ENCODE results near the gene HIVEP3. TPM values are rescaled to one million over a fixed set of nuclear protein-coding genes. Genes with fewer than 3 reads are reported as not detected.
A peak's percentile ranks its signal among the peaks of the same experiment; 100 is the strongest.

HIVEP3 gene
- total and polyA plus RNA-seq, 7 donors, result 0.70 to 3.4 (median 2.1) TPM

DNA sequence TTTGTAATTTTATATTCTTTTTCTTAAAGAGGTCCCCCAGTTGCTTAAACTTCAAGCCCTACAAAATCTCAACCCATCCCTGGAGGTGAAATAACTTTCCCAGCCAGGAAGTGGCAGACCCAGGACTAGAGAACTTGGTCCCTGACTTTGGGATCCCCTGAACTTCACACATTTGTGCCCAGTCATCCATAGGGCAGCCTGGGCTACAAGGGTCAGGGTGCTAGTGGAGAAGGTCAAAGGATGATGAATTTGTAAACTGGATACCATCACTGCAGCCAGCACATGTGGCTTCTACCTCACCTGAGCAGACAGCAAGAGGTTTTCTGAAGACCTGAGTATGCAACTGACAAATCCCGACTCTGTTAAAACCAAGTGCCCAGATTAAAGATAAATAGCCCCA is 31.4 kb downstream of the HIVEP3 start:
- DNase-seq (no peak), ATAC-seq (no peak)
- H3K27ac ChIP-seq, result no peak overlapping the region
- 89 to 100% (median 96%) methylated on average over 1 of the region's 1 CpG for WGBS, 3 donors
- no peaks in the 10 kb centered on the region for H3K36me3 ChIP-seq (ENCODE audit: insufficient read depth in 1 of 2, low read depth in 1 of 2)
- peaks cover 40% of the 10 kb centered on the region for H3K4me1 ChIP-seq
- TF ChIP-seq, protein P1, sequence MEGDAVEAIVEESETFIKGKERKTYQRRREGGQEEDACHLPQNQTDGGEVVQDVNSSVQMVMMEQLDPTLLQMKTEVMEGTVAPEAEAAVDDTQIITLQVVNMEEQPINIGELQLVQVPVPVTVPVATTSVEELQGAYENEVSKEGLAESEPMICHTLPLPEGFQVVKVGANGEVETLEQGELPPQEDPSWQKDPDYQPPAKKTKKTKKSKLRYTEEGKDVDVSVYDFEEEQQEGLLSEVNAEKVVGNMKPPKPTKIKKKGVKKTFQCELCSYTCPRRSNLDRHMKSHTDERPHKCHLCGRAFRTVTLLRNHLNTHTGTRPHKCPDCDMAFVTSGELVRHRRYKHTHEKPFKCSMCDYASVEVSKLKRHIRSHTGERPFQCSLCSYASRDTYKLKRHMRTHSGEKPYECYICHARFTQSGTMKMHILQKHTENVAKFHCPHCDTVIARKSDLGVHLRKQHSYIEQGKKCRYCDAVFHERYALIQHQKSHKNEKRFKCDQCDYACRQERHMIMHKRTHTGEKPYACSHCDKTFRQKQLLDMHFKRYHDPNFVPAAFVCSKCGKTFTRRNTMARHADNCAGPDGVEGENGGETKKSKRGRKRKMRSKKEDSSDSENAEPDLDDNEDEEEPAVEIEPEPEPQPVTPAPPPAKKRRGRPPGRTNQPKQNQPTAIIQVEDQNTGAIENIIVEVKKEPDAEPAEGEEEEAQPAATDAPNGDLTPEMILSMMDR (IDR thresholded peaks at IDR 0.05), result no peak
- H3K9me3 ChIP-seq, result no peaks in the 10 kb centered on the region
- intact Hi-C loops (cut with DNase I), result no loop called here
- H3K4me3 ChIP-seq, result no peak overlapping the region
- H3K27me3 ChIP-seq (ENCODE audit: insufficient read depth in 3 of 3, low read length in 2 of 3), result no peaks in the 10 kb centered on the region

DNA sequence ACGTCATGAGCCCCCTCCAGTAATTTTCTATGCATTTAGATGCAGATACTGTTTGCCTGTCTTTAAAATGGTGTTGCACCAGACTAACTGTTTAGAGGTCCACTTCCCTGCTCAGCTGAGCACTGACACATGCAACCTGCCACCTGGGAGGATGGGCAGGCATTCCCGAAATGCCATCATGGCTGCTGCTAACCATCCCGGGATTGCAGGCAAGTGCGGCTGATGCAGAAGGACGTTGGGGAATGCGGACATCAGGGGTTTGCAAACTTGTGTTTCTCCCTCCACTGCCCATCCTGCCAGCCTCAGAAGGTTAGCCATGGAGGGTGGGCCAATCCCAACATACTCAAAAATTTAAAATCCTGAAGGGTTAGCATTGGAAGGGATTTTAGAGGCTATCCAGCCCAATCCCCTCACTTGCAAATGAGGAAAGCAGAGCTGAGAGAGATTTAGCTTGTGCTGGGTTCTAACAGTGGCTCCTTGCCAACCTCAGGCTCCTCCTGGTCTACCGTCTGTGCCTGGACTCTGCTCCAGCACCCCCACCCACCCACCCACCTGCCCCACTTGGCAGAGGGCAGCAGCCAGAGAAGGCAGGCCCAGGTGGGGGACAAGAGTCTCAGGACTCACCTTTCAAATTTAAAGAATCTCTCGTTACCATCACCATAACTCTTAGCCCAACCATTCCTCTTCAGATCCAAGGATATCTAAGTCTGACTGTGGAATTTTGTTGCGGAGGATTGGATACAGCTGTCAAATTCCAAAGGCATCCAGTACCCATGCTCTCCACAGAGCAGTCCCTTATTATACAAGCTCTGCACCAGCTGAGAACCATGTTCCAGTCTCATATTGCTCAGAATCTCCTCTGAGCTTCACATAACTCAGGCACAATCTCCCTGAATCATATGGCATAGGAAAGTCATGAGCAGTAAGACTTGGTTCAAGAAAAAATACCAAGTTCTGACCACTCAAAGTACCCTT is 34.2 kb downstream of the HIVEP3 start:
- DNase-seq (no peak), ATAC-seq (no peak)
- H3K36me3 ChIP-seq (ENCODE audit: insufficient read depth in 1 of 2, low read depth in 1 of 2), result no peaks in the 10 kb centered on the region
- no peaks in the 10 kb centered on the region for H3K27me3 ChIP-seq (ENCODE audit: insufficient read depth in 3 of 3, low read length in 2 of 3)
- TF ChIP-seq, protein P1 (IDR thresholded peaks at IDR 0.05), result no peak
- intact Hi-C loops (cut with DNase I), result no loop called here
- H3K4me1 ChIP-seq, result peaks cover 39% of the 10 kb centered on the region
- H3K27ac ChIP-seq, result no peak overlapping the region
- WGBS, 3 donors, result 50 to 72% (median 63%) methylated on average over 9 of the region's 9 CpGs
- H3K9me3 ChIP-seq, result no peaks in the 10 kb centered on the region
- no peak overlapping the region for H3K4me3 ChIP-seq

- H3K9me3 ChIP-seq, result no peaks in the 10 kb centered on the region
- TF ChIP-seq, protein P1 (IDR thresholded peaks at IDR 0.05), result no peak
- H3K4me3 ChIP-seq, result no peak overlapping the region
- H3K27ac ChIP-seq, result no peak overlapping the region
- H3K36me3 ChIP-seq (ENCODE audit: insufficient read depth in 1 of 2, low read depth in 1 of 2), result no peaks in the 10 kb centered on the region
- intact Hi-C loops (cut with DNase I), result no loop called here
- WGBS, 3 donors, result 30 to 47% (median 31%) methylated on average over 3 of the region's 3 CpGs
- no peak for DNase-seq
- no peak for ATAC-seq
- peaks cover 35% of the 10 kb centered on the region for H3K4me1 ChIP-seq
- H3K27me3 ChIP-seq (ENCODE audit: insufficient read depth in 3 of 3, low read length in 2 of 3), result no peaks in the 10 kb centered on the region
These were observed 35.2 kb downstream of the HIVEP3 start for GRCh38 chr1:41883507-41883906.

DNA sequence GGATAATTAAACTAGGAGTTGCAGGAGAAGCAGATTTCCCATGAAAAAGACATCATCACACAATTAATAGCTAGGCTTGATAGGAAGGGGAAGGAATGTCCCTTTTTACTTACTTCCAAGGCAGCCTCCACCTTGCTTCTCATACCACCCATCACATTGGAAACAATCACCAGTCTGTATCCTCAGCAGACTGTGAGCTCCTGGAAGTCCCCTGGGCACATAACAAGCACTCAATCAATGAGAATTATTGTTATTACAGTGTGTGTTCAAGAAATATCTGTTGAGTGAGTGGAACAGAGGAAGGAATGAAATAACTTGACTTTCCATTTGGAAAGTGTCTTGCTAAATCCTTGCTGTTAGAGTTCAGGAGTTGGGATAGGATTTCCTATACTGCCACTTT is 36.2 kb downstream of the HIVEP3 start:
- TF ChIP-seq, protein P1 (IDR thresholded peaks at IDR 0.05), result no peak
- Histone ChIP-seq H3K4me3 (no peak overlapping the region), H3K4me1 (peaks cover 39% of the 10 kb centered on the region), H3K27me3 (ENCODE audit: insufficient read depth in 3 of 3, low read length in 2 of 3) (no peaks in the 10 kb centered on the region), H3K36me3 (ENCODE audit: insufficient read depth in 1 of 2, low read depth in 1 of 2) (no peaks in the 10 kb centered on the region), H3K9me3 (no peaks in the 10 kb centered on the region), H3K27ac (peak overlapping the region; percentile 71)
- intact Hi-C loops (cut with DNase I), result no loop called here
- ATAC-seq, result peak in 1 of 4 donors; percentile 3
- DNase-seq, result no peak
